CD14-positive monocyte (primary cell): ENCODE data around the gene MED28. TPM values are rescaled to one million over a fixed set of nuclear protein-coding genes. Genes with fewer than 3 reads are reported as not detected.

ENCODE experiments used
- DNase-seq, 3 donors: peaks; one replicate each; pipeline ENCODE4 v3.0.0-alpha.2; 2011 to 2022
- H2AFZ ChIP-seq: 2 replicates; pipeline ENCODE4 v1.6.0; 2012; ENCODE audit warnings: mild to moderate bottlenecking, low read depth, low read length, inconsistent platforms; ENCODE audit not compliant: insufficient read depth, poor library complexity, severe bottlenecking
- H3K27ac ChIP-seq, 2 donors: 1 replicate in 1 of 2; 2 replicates in 1 of 2; pipeline ENCODE4 v1.5.1; 2012 to 2013; ENCODE audit warnings: low read length in 2 of 2, control low read depth in 1 of 2, inconsistent platforms in 1 of 2, low read depth in 1 of 2, mild to moderate bottlenecking in 1 of 2
- H3K27me3 ChIP-seq, 2 donors: one replicate each; pipeline versions ENCODE4 v1.6.0 to v1.6.1; 2011 to 2013; ENCODE audit warnings: low read length in 2 of 2; ENCODE audit not compliant: control insufficient read depth in 2 of 2, insufficient read depth in 2 of 2
- H3K36me3 ChIP-seq, 2 donors: replicated peaks in 1 of 2; 1 replicate in 1 of 2; 2 replicates in 1 of 2; pipeline versions ENCODE4 v1.5.1 to v1.6.1; 2012 to 2013; ENCODE audit warnings: low read length in 2 of 2, control low read depth in 1 of 2, inconsistent platforms in 1 of 2, mild to moderate bottlenecking in 1 of 2; ENCODE audit not compliant: insufficient read depth in 2 of 2, control insufficient read depth in 1 of 2
- H3K4me1 ChIP-seq, 2 donors: 1 replicate in 1 of 2; 2 replicates in 1 of 2; pipeline versions ENCODE4 v1.5.1 to v1.6.1; 2012 to 2013; ENCODE audit warnings: low read length in 2 of 2, control low read depth in 1 of 2, inconsistent platforms in 1 of 2, mild to moderate bottlenecking in 1 of 2, moderate library complexity in 1 of 2; ENCODE audit not compliant: insufficient read depth in 2 of 2, control insufficient read depth in 1 of 2
- H3K4me2 ChIP-seq: replicated peaks from 2 replicates; pipeline ENCODE3; 2012; ENCODE audit warnings: low read length, moderate library complexity, mild to moderate bottlenecking; ENCODE audit not compliant: poor library complexity, severe bottlenecking; ENCODE audit errors: extremely low read depth
- H3K4me3 ChIP-seq, 3 experiments: fragments of 200-600 bp in 1 of 3; sonication (generic) in 1 of 3; replicated peaks in 1 of 3; 1 replicate in 2 of 3; 2 replicates in 1 of 3; pipeline ENCODE4 v1.5.1; 2011 to 2013; ENCODE audit warnings: low read length in 3 of 3, mild to moderate bottlenecking in 3 of 3, control low read depth in 2 of 3, low read depth in 2 of 3, inconsistent platforms in 1 of 3, moderate library complexity in 1 of 3
- H3K79me2 ChIP-seq: 2 replicates; pipeline ENCODE4 v1.6.0; 2012; ENCODE audit warnings: mild to moderate bottlenecking, control low read depth, inconsistent platforms, low read length, moderate library complexity; ENCODE audit not compliant: insufficient read depth
- H3K9ac ChIP-seq: 2 replicates; pipeline ENCODE4 v1.6.0; 2017; ENCODE audit warnings: low read length, mild to moderate bottlenecking; ENCODE audit not compliant: insufficient read depth, poor library complexity, severe bottlenecking
- H3K9me3 ChIP-seq, 2 donors: replicated peaks in 1 of 2; 1 replicate in 1 of 2; 2 replicates in 1 of 2; pipeline versions ENCODE4 v1.5.1 to v1.6.1; 2012 to 2013; ENCODE audit warnings: low read length in 2 of 2, control low read depth in 1 of 2; ENCODE audit not compliant: control insufficient read depth in 1 of 2, insufficient read depth in 1 of 2
- H4K20me1 ChIP-seq: 2 replicates; pipeline ENCODE4 v1.6.0; 2012; ENCODE audit warnings: mild to moderate bottlenecking, low read length, control low read depth, moderate library complexity; ENCODE audit not compliant: insufficient read depth
- H3K27ac Mint-ChIP-seq, 7 donors: one replicate each; pipeline ENCODE4 v1.8.0; 2020; ENCODE audit warnings: mild to moderate bottlenecking in 7 of 7, mixed read lengths in 7 of 7, moderate library complexity in 6 of 7, inconsistent platforms in 2 of 7
- H3K27me3 Mint-ChIP-seq, 3 donors: one replicate each; pipeline ENCODE4 v1.8.0; 2021 to 2022; ENCODE audit warnings: low read depth in 3 of 3, mild to moderate bottlenecking in 3 of 3, mixed read lengths in 3 of 3, moderate library complexity in 3 of 3, inconsistent platforms in 1 of 3
- H3K36me3 Mint-ChIP-seq, 2 donors: one replicate each; pipeline ENCODE4 v1.8.0; 2020; ENCODE audit warnings: mixed read lengths in 2 of 2, inconsistent platforms in 1 of 2, mild to moderate bottlenecking in 1 of 2
- H3K4me1 Mint-ChIP-seq: one replicate; pipeline ENCODE4 v1.8.0; 2020; ENCODE audit warnings: mild to moderate bottlenecking, mixed read lengths
- H3K4me3 Mint-ChIP-seq, 2 donors: one replicate each; pipeline ENCODE4 v1.8.0; 2020; ENCODE audit warnings: mild to moderate bottlenecking in 2 of 2, mixed read lengths in 2 of 2, moderate library complexity in 1 of 2
- H3K9me3 Mint-ChIP-seq, 7 donors: one replicate each; pipeline ENCODE4 v1.8.0; 2020 to 2022; ENCODE audit warnings: mixed read lengths in 7 of 7, mild to moderate bottlenecking in 6 of 7, moderate library complexity in 6 of 7, inconsistent platforms in 2 of 7
- CTCF ChIP-seq: fragments of 200-600 bp; IDR thresholded peaks from one replicate; pipeline ENCODE4 v1.8.0; 2022; ENCODE audit warnings: antibody characterized with exemption, mild to moderate bottlenecking
- WGBS: methylation state at CpG from one replicate; pipeline ENCODE4 v1.1.5; 2013; ENCODE audit warnings: missing lambda C conversion rate; ENCODE audit not compliant: insufficient coverage; 5-methylcytosine and 5-hydroxymethylcytosine counted together
- intact Hi-C, 2 donors: fragments of 100-400 bp; cut with micrococcal nuclease; formaldehyde crosslinking; loops; one replicate each; pipeline versions ENCODE4 v1.15.0 to v1.15.1; 2023
- polyA plus RNA-seq, 3 donors: library from polyadenylated mRNA; depleted of rRNA in 1 of 3; unstranded in 2 of 3; stranded (reverse) in 1 of 3; fragments of 300-500 nt in 2 of 3; fragments of >200 nt in 1 of 3; fragmentation: Illumina TruSeq in 2 of 3; gene quantifications; 1 replicate in 2 of 3; 2 replicates in 1 of 3; pipeline ENCODE4 v1.2.3, GENCODE V29; 2012 to 2021

MED28 gene
- polyA plus RNA-seq, 3 donors: 8.6 to 46.4 (median 43.5) TPM

- peak; percentile 92 to 97 (median 96) for DNase-seq
- peaks cover 9 to 18% of the 10 kb centered on the region in 2 donors for H3K36me3 ChIP-seq
- peaks cover 39 to 43% of the 10 kb centered on the region in 2 donors for H3K4me1 ChIP-seq
- Mint-ChIP-seq H3K4me3 (peak within 1 kb of the TSS; percentile 89 to 94), H3K36me3 (peaks cover 23 to 30% of the 10 kb centered on the region in 2 donors), H3K27me3 (peaks cover 0 to 3% (median 1%) of the 10 kb centered on the region in 3 donors), H3K9me3 (no peaks in the 10 kb centered on the region), H3K27ac (peak within 1 kb of the TSS; percentile 88 to 98 (median 97)), H3K4me1 (peaks cover 41% of the 10 kb centered on the region)
- H3K4me3 ChIP-seq: peak within 1 kb of the TSS; percentile 80 to 91 (median 88)
- H3K27ac ChIP-seq: peak within 1 kb of the TSS; percentile 85 to 91
- peak within 1 kb of the TSS; percentile 98 for H3K4me2 ChIP-seq
- H4K20me1 ChIP-seq: peaks cover 21% of the 10 kb centered on the region
- H3K9ac ChIP-seq: peak within 1 kb of the TSS; percentile 95
- no peak for TF ChIP-seq CTCF
- under 1% methylated on average over 91 of the region's 91 CpGs for WGBS
- H2AFZ ChIP-seq: peak within 1 kb of the TSS; percentile 58
- peaks cover 41% of the 10 kb centered on the region for H3K79me2 ChIP-seq
- H3K9me3 ChIP-seq: no peaks in the 10 kb centered on the region
- no peaks in the 10 kb centered on the region for H3K27me3 ChIP-seq
- intact Hi-C loops: loop anchor here (2.0 to 10.0 kb wide), 4 partner anchors 38 to 445 kb away; partner anchors contain the start of genes DCAF16 (in 2 of the 2), NCAPG (in 2 of the 2), LCORL (in 1 of the 2) and MED28 (in 1 of the 2)
These were observed 37.3 kb upstream of the MED28 start, which contains the start of gene LAP3 for GRCh38 chr4:17576932-17577664. Gene LAP3 (plus strand): TSS chr4:17577198. CDS start chr4:17577466, 268 bp downstream.

- peaks cover 17 to 26% of the 10 kb centered on the region in 2 donors for H3K36me3 ChIP-seq
- intact Hi-C loops: loop anchor here (2.0 to 10.0 kb wide), 4 partner anchors 37 to 444 kb away; partner anchors contain the start of genes DCAF16 (in 2 of the 2), MED28 (in 2 of the 2), NCAPG (in 2 of the 2) and LCORL (in 1 of the 2)
- Mint-ChIP-seq H3K9me3 (no peaks in the 10 kb centered on the region), H3K4me1 (peaks cover 41% of the 10 kb centered on the region), H3K36me3 (peaks cover 29 to 38% of the 10 kb centered on the region in 2 donors), H3K4me3 (peak overlapping the region; percentile 89 to 94), H3K27ac (peak overlapping the region; percentile 88 to 97 (median 93)), H3K27me3 (peaks cover 0 to 3% (median 0%) of the 10 kb centered on the region in 3 donors)
- TF ChIP-seq CTCF: no peak
- peaks cover 41% of the 10 kb centered on the region for H3K79me2 ChIP-seq
- H3K4me3 ChIP-seq: peak overlapping the region; percentile 80 to 91 (median 88)
- peak overlapping the region; percentile 98 for H3K4me2 ChIP-seq
- peaks cover 39 to 43% of the 10 kb centered on the region in 2 donors for H3K4me1 ChIP-seq
- WGBS: 4% methylated on average over 30 of the region's 33 CpGs
- H3K9me3 ChIP-seq: no peaks in the 10 kb centered on the region
- peak overlapping the region; percentile 95 for H3K9ac ChIP-seq
- peak in 2 of 3 donors; percentile 4 to 24 for DNase-seq
- peak overlapping the region; percentile 85 to 91 for H3K27ac ChIP-seq
- H4K20me1 ChIP-seq: peaks cover 29% of the 10 kb centered on the region
- H2AFZ ChIP-seq: peak overlapping the region; percentile 58
- H3K27me3 ChIP-seq: no peaks in the 10 kb centered on the region
These were observed 36.6 kb upstream of the MED28 start for GRCh38 chr4:17577665-17578481.
